Endothelial cell of umbilical vein (primary cell): Measurements from ENCODE around the gene SF3B1.

ENCODE experiments used
- EZH2 ChIP-seq: IDR thresholded peaks from 2 replicates; pipeline ENCODE4 v1.6.1; 2012; ENCODE audit warnings: borderline replicate concordance, low read depth, mild to moderate bottlenecking, moderate library complexity, low read length, inconsistent platforms; ENCODE audit not compliant: severe bottlenecking
- GATA2 ChIP-seq: IDR thresholded peaks from 2 replicates; pipeline ENCODE4 v1.7.0; 2011; ENCODE audit warnings: low read depth, mild to moderate bottlenecking, moderate library complexity, mixed read lengths, low read length; ENCODE audit not compliant: insufficient read length, insufficient read depth
- MYC ChIP-seq: IDR thresholded peaks from one replicate; pipeline ENCODE4 v1.6.1; 2011; ENCODE audit warnings: mild to moderate bottlenecking, low read depth, low read length
- POLR2A ChIP-seq: IDR thresholded peaks from 2 replicates; pipeline ENCODE4 v1.6.1; 2012; ENCODE audit warnings: low read depth, mild to moderate bottlenecking, control low read depth, low read length
- POLR2AphosphoS5 ChIP-seq: IDR thresholded peaks from 2 replicates; pipeline ENCODE4 v1.6.1; 2012; ENCODE audit warnings: low read depth, mild to moderate bottlenecking, control low read depth, low read length, moderate library complexity; ENCODE audit not compliant: insufficient read depth
- TF ChIP-seq, protein P1 (sequence below), 2 donors: IDR thresholded peaks; 1 replicate in 1 of 2; 2 replicates in 1 of 2; pipeline ENCODE4 v1.5.1; 2011; ENCODE audit warnings: low read length in 2 of 2, mild to moderate bottlenecking in 2 of 2, moderate library complexity in 2 of 2, control low read depth in 1 of 2, inconsistent platforms in 1 of 2, low read depth in 1 of 2; ENCODE audit not compliant: insufficient read depth in 1 of 2; ENCODE audit errors: extremely low read depth in 1 of 2
- TF ChIP-seq, protein P2 (sequence below): IDR thresholded peaks from 2 replicates; pipeline ENCODE4 v1.6.1; 2011; ENCODE audit not compliant: insufficient read depth, insufficient read length

DNA sequence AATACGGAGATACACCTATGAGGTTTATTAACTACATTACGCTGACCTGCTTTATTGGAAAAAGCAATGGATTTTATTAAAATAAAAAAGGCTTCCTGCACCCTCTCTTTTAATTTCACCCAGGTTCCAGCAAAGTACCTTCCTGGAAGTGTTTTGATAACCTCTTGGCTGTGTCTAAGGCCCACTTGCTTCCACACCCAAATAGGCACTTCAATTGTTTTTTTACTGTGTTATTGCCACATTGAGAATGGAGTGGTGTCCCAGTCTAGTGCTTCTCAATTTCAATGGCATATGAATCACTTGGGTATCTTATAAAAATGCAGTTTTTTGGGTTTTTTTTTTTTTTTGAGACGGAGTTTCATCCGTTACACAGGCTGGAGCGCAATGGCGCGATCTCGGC is 47.6 kb downstream of the SF3B1 start:
- TF ChIP-seq, protein P1, sequence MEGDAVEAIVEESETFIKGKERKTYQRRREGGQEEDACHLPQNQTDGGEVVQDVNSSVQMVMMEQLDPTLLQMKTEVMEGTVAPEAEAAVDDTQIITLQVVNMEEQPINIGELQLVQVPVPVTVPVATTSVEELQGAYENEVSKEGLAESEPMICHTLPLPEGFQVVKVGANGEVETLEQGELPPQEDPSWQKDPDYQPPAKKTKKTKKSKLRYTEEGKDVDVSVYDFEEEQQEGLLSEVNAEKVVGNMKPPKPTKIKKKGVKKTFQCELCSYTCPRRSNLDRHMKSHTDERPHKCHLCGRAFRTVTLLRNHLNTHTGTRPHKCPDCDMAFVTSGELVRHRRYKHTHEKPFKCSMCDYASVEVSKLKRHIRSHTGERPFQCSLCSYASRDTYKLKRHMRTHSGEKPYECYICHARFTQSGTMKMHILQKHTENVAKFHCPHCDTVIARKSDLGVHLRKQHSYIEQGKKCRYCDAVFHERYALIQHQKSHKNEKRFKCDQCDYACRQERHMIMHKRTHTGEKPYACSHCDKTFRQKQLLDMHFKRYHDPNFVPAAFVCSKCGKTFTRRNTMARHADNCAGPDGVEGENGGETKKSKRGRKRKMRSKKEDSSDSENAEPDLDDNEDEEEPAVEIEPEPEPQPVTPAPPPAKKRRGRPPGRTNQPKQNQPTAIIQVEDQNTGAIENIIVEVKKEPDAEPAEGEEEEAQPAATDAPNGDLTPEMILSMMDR (IDR thresholded peaks at IDR 0.05; ENCODE audit: extremely low read depth in 1 of 2, insufficient read depth in 1 of 2, low read depth in 1 of 2, low read length in 2 of 2): no peak
- TF ChIP-seq POLR2A (no peak), EZH2 (no peak), MYC (no peak), GATA2 (no peak), POLR2AphosphoS5 (no peak)
- TF ChIP-seq, protein P2, sequence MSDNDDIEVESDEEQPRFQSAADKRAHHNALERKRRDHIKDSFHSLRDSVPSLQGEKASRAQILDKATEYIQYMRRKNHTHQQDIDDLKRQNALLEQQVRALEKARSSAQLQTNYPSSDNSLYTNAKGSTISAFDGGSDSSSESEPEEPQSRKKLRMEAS: no peak
